K562 (cell line): ENCODE measurements around the gene NEDD4L. TPM values are rescaled to one million over a fixed set of nuclear protein-coding genes. Genes with fewer than 3 reads are reported as not detected.
A peak's percentile ranks its signal among the peaks of the same experiment; 100 is the strongest.

Experiments
- ATAC-seq: fragments of 200-7000 bp; cut with Tn5 transposase; 3 replicates; pipeline ENCODE4 v1.9.1; 2020; ENCODE audit warnings: moderate library complexity
- BruUV-seq: library from RNA; stranded (reverse); fragments of 400-500 nt; replicated peaks from 2 replicates; lab custom pipeline; 2021; lab: Mats Ljungman, UMichigan
- CTCF ChIA-PET: fragments of 300-600 bp; formaldehyde crosslinking; extraction: SDS; loops from one replicate; lab custom pipeline; 2021; ENCODE audit warnings: low intra/inter-chr PET ratio; lab: Yijun Ruan, JAX
- POLR2A ChIA-PET: fragments of 300-600, 350-650 bp; sonication (Branson Sonifier 250); formaldehyde crosslinking; extraction: SDS; loops from one replicate; lab custom pipeline; 2021; ENCODE audit warnings: antibody characterized with exemption, inconsistent platforms; lab: Yijun Ruan, JAX
- DNase-seq, 4 experiments: peaks; one replicate each; pipeline versions ENCODE4 v3.0.0 to v3.0.0-alpha.2; 2011 to 2018; ENCODE audit warnings: low spot score in 3 of 4, mixed read lengths in 3 of 4; ENCODE audit errors: extremely low read depth in 1 of 4
- FAIRE-seq: peaks from 2 replicates; lab custom pipeline; 2011; peaks lifted over from hg19 to GRCh38; lab: Jason Lieb, UNC
- H2AFZ ChIP-seq: 2 replicates; pipeline ENCODE4 v1.6.0; 2011; ENCODE audit warnings: low read depth, low read length, control low read depth, inconsistent platforms
- H3K27ac ChIP-seq: fragments of 200-600 bp; 3 replicates; pipeline ENCODE4 v1.8.0; 2011; ENCODE audit warnings: low read depth, mild to moderate bottlenecking, control low read depth, inconsistent platforms, low read length, moderate library complexity, mixed read lengths; ENCODE audit errors: extremely low read depth
- H3K27me3 ChIP-seq, 2 experiments: fragments of 300-600 bp in 1 of 2; 2 replicates in 1 of 2; 3 replicates in 1 of 2; pipeline versions ENCODE4 v1.6.0 to v1.8.0; 2011; ENCODE audit warnings: inconsistent platforms in 2 of 2, low read length in 2 of 2, mild to moderate bottlenecking in 1 of 2, mixed read lengths in 1 of 2, moderate library complexity in 1 of 2; ENCODE audit not compliant: control insufficient read depth in 2 of 2, insufficient read depth in 2 of 2
- H3K36me3 ChIP-seq: fragments of 300-600 bp; 3 replicates; pipeline ENCODE4 v1.8.0; 2011; ENCODE audit warnings: mild to moderate bottlenecking, low read length, inconsistent platforms; ENCODE audit not compliant: control insufficient read depth, insufficient read depth
- H3K4me1 ChIP-seq, 2 experiments: fragments of 200-600 bp in 1 of 2; replicated peaks in 1 of 2; 2 replicates in 1 of 2; 3 replicates in 1 of 2; pipeline versions ENCODE4 v1.5.1 to v1.8.0; 2011; ENCODE audit warnings: inconsistent platforms in 2 of 2, low read length in 2 of 2, mild to moderate bottlenecking in 1 of 2, mixed read lengths in 1 of 2, moderate library complexity in 1 of 2; ENCODE audit not compliant: control insufficient read depth in 2 of 2, insufficient read depth in 2 of 2
- H3K4me2 ChIP-seq: 2 replicates; pipeline ENCODE4 v1.6.1; 2011; ENCODE audit warnings: low read length, control low read depth, inconsistent platforms, mixed read lengths; ENCODE audit not compliant: insufficient read depth
- H3K4me3 ChIP-seq: fragments of 200-600 bp; sonication (generic), shearing (Covaris generic); 2 replicates; pipeline ENCODE4 v1.5.1; 2016; ENCODE audit warnings: control low read depth, inconsistent platforms
- H3K79me2 ChIP-seq: fragments of 200-600 bp; 3 replicates; pipeline ENCODE4 v1.8.0; 2011; ENCODE audit warnings: low read length, inconsistent platforms; ENCODE audit not compliant: control insufficient read depth, insufficient read depth
- H3K9ac ChIP-seq, 2 experiments: 2 replicates each; pipeline versions ENCODE4 v1.6.0 to v1.6.1; 2011; ENCODE audit warnings: low read depth in 2 of 2, low read length in 2 of 2, control low read depth in 1 of 2, inconsistent platforms in 1 of 2, mild to moderate bottlenecking in 1 of 2, mixed read lengths in 1 of 2; ENCODE audit not compliant: insufficient read depth in 1 of 2
- H3K9me1 ChIP-seq: one replicate; pipeline ENCODE4 v1.6.0; 2011; ENCODE audit warnings: inconsistent platforms, mild to moderate bottlenecking, low read length, moderate library complexity; ENCODE audit not compliant: control insufficient read depth, insufficient read depth
- H3K9me3 ChIP-seq: replicated peaks from 2 replicates; pipeline ENCODE4 v1.5.1; 2011; ENCODE audit warnings: low read depth, low read length, inconsistent platforms; ENCODE audit not compliant: control insufficient read depth, insufficient read depth
- H4K20me1 ChIP-seq: replicated peaks from 2 replicates; pipeline ENCODE4 v1.6.1; 2011; ENCODE audit warnings: low read length, inconsistent platforms, mixed read lengths; ENCODE audit not compliant: control insufficient read depth, insufficient read depth
- ARID1B ChIP-seq: fragments of 450-650 bp; IDR thresholded peaks from 2 replicates; pipeline ENCODE4 v1.6.1; 2016; ENCODE audit warnings: antibody characterized with exemption, mild to moderate bottlenecking, inconsistent platforms
- CBFA2T3 ChIP-seq: fragments of 450-650 bp; IDR thresholded peaks from 2 replicates; pipeline ENCODE4 v1.6.1; 2017
- CBX1 ChIP-seq: sonication (generic); IDR thresholded peaks from 2 replicates; pipeline ENCODE4 v1.6.1; 2016; ENCODE audit warnings: antibody characterized with exemption, low read depth, mild to moderate bottlenecking
- CEBPG ChIP-seq, 3 experiments: fragments of 200-800 bp in 1 of 3; sonication (Bioruptor generic) in 1 of 3; sonication (generic) in 1 of 3; formaldehyde crosslinking in 1 of 3; IDR thresholded peaks in 2 of 3; conservative IDR thresholded peaks in 1 of 3; 2 replicates each; pipeline versions ENCODE4 v1.6.1 to v1.8.0; 2016 to 2022; ENCODE audit warnings: missing compliant biosample characterization in 2 of 3, missing genetic modification characterization in 2 of 3, mild to moderate bottlenecking in 1 of 3, missing genetic modification reagents in 1 of 3
- FOXP4 ChIP-seq: sonication (generic); formaldehyde crosslinking; IDR thresholded peaks from 2 replicates; pipeline ENCODE4 v1.8.0; 2022; ENCODE audit warnings: mild to moderate bottlenecking, missing genetic modification reagents, borderline replicate concordance
- KAT7 ChIP-seq: sonication (generic); formaldehyde crosslinking; IDR thresholded peaks from 2 replicates; pipeline ENCODE4 v1.8.0; 2022; ENCODE audit warnings: missing genetic modification reagents, mild to moderate bottlenecking, borderline replicate concordance
- NEUROD1 ChIP-seq: fragments of 150-350 bp; IDR thresholded peaks from 2 replicates; pipeline ENCODE4 v1.6.1; 2014; ENCODE audit warnings: borderline replicate concordance, low read length, low read depth; ENCODE audit not compliant: partially characterized antibody
- PHF21A ChIP-seq: fragments of 450-650 bp; IDR thresholded peaks from 2 replicates; pipeline ENCODE4 v1.6.1; 2017; ENCODE audit warnings: low read depth, borderline replicate concordance
- POLR2AphosphoS5 ChIP-seq: IDR thresholded peaks from 2 replicates; pipeline ENCODE4 v1.6.1; 2011; ENCODE audit warnings: mild to moderate bottlenecking, low read depth, low read length, moderate library complexity; ENCODE audit not compliant: control insufficient read depth, insufficient read depth
- TCF3 ChIP-seq: sonication (generic); formaldehyde crosslinking; IDR thresholded peaks from 2 replicates; pipeline ENCODE4 v1.4.0; 2020; ENCODE audit warnings: mild to moderate bottlenecking, missing genetic modification reagents
- TRIM28 ChIP-seq: fragments of 450-650 bp; IDR thresholded peaks from 2 replicates; pipeline ENCODE4 v1.6.1; 2017
- YY1 ChIP-seq, 3 experiments: IDR thresholded peaks; 2 replicates each; pipeline ENCODE4 v1.6.1; 2011; ENCODE audit warnings: low read length in 2 of 3, mild to moderate bottlenecking in 2 of 3, moderate library complexity in 2 of 3, borderline replicate concordance in 1 of 3, control low read depth in 1 of 3, low read depth in 1 of 3; ENCODE audit not compliant: insufficient read depth in 3 of 3, insufficient replicate concordance in 2 of 3, control insufficient read depth in 1 of 3, insufficient read length in 1 of 3; ENCODE audit errors: extremely low read depth in 1 of 3
- WGBS: fragments of 100-300 bp; shearing (Covaris generic); methylation state at CpG from one replicate; pipeline ENCODE4 v1.1.6; 2016; ENCODE audit warnings: low coverage, mixed read lengths; ENCODE audit not compliant: insufficient coverage; ENCODE audit errors: missing lambda C conversion rate; 5-methylcytosine and 5-hydroxymethylcytosine counted together
- in situ Hi-C: fragments of 300-500 bp; cut with MboI; formaldehyde crosslinking; loops from 4 replicates; pipeline ENCODE4 v1.15.0; 2018; ENCODE audit warnings: inconsistent platforms, mixed read lengths
- intact Hi-C: fragments of 100-400 bp; cut with micrococcal nuclease; formaldehyde crosslinking; loops from 2 replicates; pipeline ENCODE4 v1.14.2; 2022
- polyA plus RNA-seq, 8 experiments: library from polyadenylated mRNA; depleted of rRNA in 4 of 8; stranded (reverse) in 5 of 8; unstranded in 3 of 8; fragments of >200 nt; fragmentation: Nextera tagmentation in 2 of 8; fragmentation: Illumina TruSeq in 1 of 8; extraction: Ambion mirVana in 2 of 8; extraction: Trizol in 1 of 8; gene quantifications; 2 replicates each; pipeline versions ENCODE4 v1.2.1 to v1.2.3, GENCODE V29; 2011 to 2014; ENCODE audit warnings: inconsistent platforms in 1 of 8, missing spikeins in 1 of 8
- total RNA-seq, 7 experiments: library from RNA; depleted of rRNA in 6 of 7; stranded (reverse); fragments of >200 nt in 6 of 7; fragmentation: Illumina TruSeq in 2 of 7; extraction: Trizol in 2 of 7; gene quantifications; 2 replicates each; pipeline versions ENCODE4 v1.2.1 to v1.2.3, GENCODE V29; 2011 to 2021; ENCODE audit warnings: low replicate concordance in 1 of 7
- TF ChIP-seq, protein P1 (sequence below), 2 experiments: fragments of 200-800 bp in 1 of 2; sonication (Bioruptor generic) in 1 of 2; sonication (generic) in 1 of 2; formaldehyde crosslinking in 1 of 2; IDR thresholded peaks in 1 of 2; conservative IDR thresholded peaks in 1 of 2; 2 replicates each; pipeline versions ENCODE4 v1.5.0 to v1.6.1; 2016 to 2020; ENCODE audit warnings: missing compliant biosample characterization in 1 of 2, missing genetic modification characterization in 1 of 2, missing genetic modification reagents in 1 of 2
- TF ChIP-seq, protein P2 (sequence below): fragments of 150-350 bp; IDR thresholded peaks from 2 replicates; pipeline ENCODE4 v1.6.1; 2014; ENCODE audit warnings: low read depth, mild to moderate bottlenecking, low read length, borderline replicate concordance

Gene NEDD4L
- total and polyA plus RNA-seq, 9 of the 15 experiments (the other 6 are each of a cell fraction or from before 2014, with no cell fraction given), result 8.1 to 33.4 (median 19.9) TPM

DNA sequence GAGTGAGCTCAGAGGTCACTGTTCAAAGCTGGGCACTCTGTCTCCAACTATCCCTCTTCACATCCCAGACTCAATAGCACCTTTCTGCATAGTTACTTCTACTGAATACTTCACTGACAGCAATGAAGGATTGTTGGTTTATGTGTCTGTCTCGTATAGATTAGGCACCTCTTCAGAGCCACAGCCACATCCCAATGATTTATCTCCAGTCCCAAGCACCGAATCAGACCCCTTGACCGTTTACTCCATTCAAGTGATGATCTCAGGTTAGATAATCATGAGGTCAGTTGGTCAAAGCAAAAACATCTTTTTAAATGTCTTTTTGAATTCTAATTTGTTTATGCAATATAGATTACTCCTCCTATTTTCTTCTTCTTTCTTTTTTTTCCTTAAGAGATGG, 14.7 kb downstream of the NEDD4L start:
- CTCF ChIA-PET, result no interaction called here
- Histone ChIP-seq H3K27me3 (no peaks in the 10 kb centered on the region), H3K9me3 (no peaks in the 10 kb centered on the region), H3K36me3 (peaks cover under 1% of the 10 kb centered on the region; the same call in 1 of the 3 replicates), H4K20me1 (no peaks in the 10 kb centered on the region; the same call in 1 of the 2 replicates), H3K79me2 (peaks cover 41% of the 10 kb centered on the region), H3K4me2 (no peak overlapping the region; the same call in 1 of the 2 replicates), H3K9ac (no peak overlapping the region), H3K9me1 (no peaks in the 10 kb centered on the region), H2AFZ (no peak overlapping the region), H3K27ac (no peak overlapping the region), H3K4me1 (peaks cover 5 to 41% of the 10 kb centered on the region in 2 experiments; a peak in 4 of 5 replicates), H3K4me3 (no peak overlapping the region)
- FAIRE-seq (peak; percentile 80), DNase-seq (peak in 2 of 4 experiments; percentile 53 to 57), ATAC-seq (peak; percentile 80)
- BruUV-seq, result no TSS peak
- in situ Hi-C loops (no loop called here), intact Hi-C loops (no loop called here)
- 0% methylated on average over 3 of the region's 3 CpGs for WGBS
- POLR2A ChIA-PET, result no interaction called here
- TF ChIP-seq CBFA2T3, result peak; percentile 88
- TF ChIP-seq, protein P1, sequence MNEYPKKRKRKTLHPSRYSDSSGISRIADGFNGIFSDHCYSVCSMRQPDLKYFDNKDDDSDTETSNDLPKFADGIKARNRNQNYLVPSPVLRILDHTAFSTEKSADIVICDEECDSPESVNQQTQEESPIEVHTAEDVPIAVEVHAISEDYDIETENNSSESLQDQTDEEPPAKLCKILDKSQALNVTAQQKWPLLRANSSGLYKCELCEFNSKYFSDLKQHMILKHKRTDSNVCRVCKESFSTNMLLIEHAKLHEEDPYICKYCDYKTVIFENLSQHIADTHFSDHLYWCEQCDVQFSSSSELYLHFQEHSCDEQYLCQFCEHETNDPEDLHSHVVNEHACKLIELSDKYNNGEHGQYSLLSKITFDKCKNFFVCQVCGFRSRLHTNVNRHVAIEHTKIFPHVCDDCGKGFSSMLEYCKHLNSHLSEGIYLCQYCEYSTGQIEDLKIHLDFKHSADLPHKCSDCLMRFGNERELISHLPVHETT (CRISPR knock-in tag; conservative IDR thresholded peaks at IDR 0.05 in 1 of 2, IDR thresholded peaks at IDR 0.05 in 1 of 2), result no peak
- TF ChIP-seq KAT7 (CRISPR knock-in tag), result no peak
- peak; percentile 55 for TF ChIP-seq POLR2AphosphoS5
- peak; percentile 94 for TF ChIP-seq ARID1B
- no peak for TF ChIP-seq FOXP4
- TF ChIP-seq TCF3, result peak; percentile 88
- no peak for TF ChIP-seq NEUROD1
- TF ChIP-seq PHF21A, result no peak
- no peak for TF ChIP-seq CBX1
- TF ChIP-seq, protein P2, sequence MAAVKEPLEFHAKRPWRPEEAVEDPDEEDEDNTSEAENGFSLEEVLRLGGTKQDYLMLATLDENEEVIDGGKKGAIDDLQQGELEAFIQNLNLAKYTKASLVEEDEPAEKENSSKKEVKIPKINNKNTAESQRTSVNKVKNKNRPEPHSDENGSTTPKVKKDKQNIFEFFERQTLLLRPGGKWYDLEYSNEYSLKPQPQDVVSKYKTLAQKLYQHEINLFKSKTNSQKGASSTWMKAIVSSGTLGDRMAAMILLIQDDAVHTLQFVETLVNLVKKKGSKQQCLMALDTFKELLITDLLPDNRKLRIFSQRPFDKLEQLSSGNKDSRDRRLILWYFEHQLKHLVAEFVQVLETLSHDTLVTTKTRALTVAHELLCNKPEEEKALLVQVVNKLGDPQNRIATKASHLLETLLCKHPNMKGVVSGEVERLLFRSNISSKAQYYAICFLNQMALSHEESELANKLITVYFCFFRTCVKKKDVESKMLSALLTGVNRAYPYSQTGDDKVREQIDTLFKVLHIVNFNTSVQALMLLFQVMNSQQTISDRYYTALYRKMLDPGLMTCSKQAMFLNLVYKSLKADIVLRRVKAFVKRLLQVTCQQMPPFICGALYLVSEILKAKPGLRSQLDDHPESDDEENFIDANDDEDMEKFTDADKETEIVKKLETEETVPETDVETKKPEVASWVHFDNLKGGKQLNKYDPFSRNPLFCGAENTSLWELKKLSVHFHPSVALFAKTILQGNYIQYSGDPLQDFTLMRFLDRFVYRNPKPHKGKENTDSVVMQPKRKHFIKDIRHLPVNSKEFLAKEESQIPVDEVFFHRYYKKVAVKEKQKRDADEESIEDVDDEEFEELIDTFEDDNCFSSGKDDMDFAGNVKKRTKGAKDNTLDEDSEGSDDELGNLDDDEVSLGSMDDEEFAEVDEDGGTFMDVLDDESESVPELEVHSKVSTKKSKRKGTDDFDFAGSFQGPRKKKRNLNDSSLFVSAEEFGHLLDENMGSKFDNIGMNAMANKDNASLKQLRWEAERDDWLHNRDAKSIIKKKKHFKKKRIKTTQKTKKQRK, result no peak
- TF ChIP-seq YY1 (IDR thresholded peaks at IDR 0.05; ENCODE audit: borderline replicate concordance in 1 of 3, control insufficient read depth in 1 of 3, extremely low read depth in 1 of 3, insufficient read depth in 3 of 3, insufficient read length in 1 of 3, insufficient replicate concordance in 2 of 3, low read depth in 1 of 3, low read length in 2 of 3), result no peak
- TF ChIP-seq TRIM28, result no peak
- no peak for TF ChIP-seq CEBPG (CRISPR knock-in tag; IDR thresholded peaks at IDR 0.05)
- no peak for TF ChIP-seq CEBPG (tag; conservative IDR thresholded peaks at IDR 0.05 in 1 of 2, IDR thresholded peaks at IDR 0.05 in 1 of 2)
